ENCODE measurements around the gene TRRAP.

TRRAP gene

DNA sequence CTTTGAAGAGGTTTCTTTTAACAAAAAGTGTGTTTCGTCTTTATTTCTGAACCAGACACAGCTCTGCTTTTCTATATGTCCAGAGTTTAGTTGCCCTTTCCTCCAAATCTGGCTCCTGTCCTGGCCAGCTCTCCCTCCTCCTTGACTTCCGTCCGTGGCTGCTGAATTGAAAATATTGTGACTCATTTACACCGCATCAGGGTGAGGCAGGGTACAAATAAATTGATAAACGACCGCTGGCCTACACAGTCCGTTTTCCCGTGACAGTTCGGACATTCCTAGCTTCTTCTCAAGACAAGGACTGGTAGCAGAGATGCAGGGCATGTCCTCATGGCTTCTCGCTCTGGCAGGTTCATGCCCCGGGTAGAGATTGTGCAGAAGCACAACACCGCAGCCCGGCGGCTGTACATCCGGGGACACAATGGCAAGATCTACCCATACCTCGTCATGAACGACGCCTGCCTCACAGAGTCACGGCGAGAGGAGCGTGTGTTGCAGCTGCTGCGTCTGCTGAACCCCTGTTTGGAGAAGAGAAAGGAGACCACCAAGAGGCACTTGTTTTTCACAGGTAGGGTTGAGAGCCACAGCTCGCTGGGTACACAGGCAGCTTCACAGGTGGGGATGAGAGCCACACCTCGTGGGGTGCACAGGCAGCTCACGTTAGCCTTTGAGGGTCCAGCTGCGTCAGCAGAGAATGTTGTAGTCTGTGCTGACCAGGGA, 126.6 kb downstream of the TRRAP start:
- H3K4me3 ChIP-seq, result no peak overlapping the region
- intact Hi-C loops (cut with DNase I; ENCODE audit: low total_unique reads), result no loop called here
- H3K4me1 ChIP-seq, result no peaks in the 10 kb centered on the region
- H3K27me3 ChIP-seq, result no peaks in the 10 kb centered on the region
- DNase-seq, result peak in 1 of 2 donors; percentile 41
- peaks cover 51 to 100% (median 90%) of the 10 kb centered on the region in 3 donors for H3K36me3 ChIP-seq
- no peaks in the 10 kb centered on the region for H3K9me3 ChIP-seq
- no peak overlapping the region for H3K27ac ChIP-seq
- TF ChIP-seq, protein P1, sequence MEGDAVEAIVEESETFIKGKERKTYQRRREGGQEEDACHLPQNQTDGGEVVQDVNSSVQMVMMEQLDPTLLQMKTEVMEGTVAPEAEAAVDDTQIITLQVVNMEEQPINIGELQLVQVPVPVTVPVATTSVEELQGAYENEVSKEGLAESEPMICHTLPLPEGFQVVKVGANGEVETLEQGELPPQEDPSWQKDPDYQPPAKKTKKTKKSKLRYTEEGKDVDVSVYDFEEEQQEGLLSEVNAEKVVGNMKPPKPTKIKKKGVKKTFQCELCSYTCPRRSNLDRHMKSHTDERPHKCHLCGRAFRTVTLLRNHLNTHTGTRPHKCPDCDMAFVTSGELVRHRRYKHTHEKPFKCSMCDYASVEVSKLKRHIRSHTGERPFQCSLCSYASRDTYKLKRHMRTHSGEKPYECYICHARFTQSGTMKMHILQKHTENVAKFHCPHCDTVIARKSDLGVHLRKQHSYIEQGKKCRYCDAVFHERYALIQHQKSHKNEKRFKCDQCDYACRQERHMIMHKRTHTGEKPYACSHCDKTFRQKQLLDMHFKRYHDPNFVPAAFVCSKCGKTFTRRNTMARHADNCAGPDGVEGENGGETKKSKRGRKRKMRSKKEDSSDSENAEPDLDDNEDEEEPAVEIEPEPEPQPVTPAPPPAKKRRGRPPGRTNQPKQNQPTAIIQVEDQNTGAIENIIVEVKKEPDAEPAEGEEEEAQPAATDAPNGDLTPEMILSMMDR (IDR thresholded peaks at IDR 0.05), result no peak

DNA sequence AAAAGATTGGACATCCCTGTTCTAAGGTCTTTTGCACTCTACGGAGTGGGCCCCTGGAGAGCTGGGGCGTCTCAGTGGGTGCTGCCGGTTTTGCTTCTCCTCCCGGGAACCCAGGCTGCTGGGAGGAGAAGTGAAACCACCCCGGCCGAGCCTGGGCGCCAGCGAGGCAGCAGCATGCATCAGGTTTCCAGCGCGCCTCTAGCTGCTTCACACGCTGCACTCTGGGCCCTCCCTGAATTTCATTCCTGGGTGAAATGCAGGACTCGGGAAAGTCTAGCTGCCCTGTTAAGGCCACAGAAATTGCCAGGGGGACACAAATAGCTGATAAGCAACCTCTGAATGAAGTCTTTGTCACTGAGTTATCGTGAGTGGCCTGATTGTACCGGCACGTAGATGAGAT, 127.4 kb downstream of the TRRAP start:
- no peaks in the 10 kb centered on the region for H3K27me3 ChIP-seq
- intact Hi-C loops (cut with DNase I; ENCODE audit: low total_unique reads), result no loop called here
- peak in 1 of 2 donors; percentile 65 for DNase-seq
- no peaks in the 10 kb centered on the region for H3K9me3 ChIP-seq
- no peak overlapping the region for H3K4me3 ChIP-seq
- H3K27ac ChIP-seq, result no peak overlapping the region
- peaks cover 51 to 100% (median 90%) of the 10 kb centered on the region in 3 donors for H3K36me3 ChIP-seq
- H3K4me1 ChIP-seq, result no peaks in the 10 kb centered on the region
- TF ChIP-seq, protein P1 (IDR thresholded peaks at IDR 0.05), result no peak

DNA sequence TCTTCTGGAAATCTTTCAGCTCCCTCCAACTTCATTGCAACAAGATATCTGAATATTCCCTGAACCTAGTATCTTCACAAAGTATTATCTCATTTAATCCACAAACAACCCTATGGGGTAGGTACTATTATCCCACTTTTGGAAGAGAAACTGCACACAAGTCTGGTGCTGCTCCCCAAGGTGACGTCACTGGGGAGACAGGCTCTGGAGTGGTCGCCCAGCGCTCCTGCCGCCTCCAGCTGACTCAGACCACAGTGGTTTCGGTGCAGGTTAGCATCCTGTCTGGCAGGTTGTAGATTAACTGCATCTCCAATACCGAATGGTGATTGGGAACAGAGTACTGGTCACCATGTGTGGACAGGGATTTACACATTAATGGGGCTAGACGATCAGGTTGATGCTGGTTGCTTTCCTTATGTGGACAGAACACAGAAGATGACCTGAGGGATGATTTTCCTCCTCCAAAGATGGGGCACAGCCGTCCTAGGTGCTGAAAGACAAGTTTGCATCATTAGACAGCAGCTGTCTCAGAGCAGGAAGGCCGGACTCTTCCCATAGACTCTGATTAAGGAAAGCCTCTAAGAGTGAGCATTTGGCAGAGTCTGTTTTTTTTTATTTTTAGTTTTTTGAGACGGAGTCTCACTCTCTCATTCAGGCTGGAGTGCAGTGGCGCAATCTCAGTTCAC, 128.6 kb downstream of the TRRAP start:
- Histone ChIP-seq H3K27ac (no peak overlapping the region), H3K27me3 (no peaks in the 10 kb centered on the region), H3K9me3 (no peaks in the 10 kb centered on the region), H3K36me3 (peaks cover 60 to 100% (median 93%) of the 10 kb centered on the region in 3 donors), H3K4me1 (no peaks in the 10 kb centered on the region), H3K4me3 (no peak overlapping the region)
- intact Hi-C loops (cut with DNase I; ENCODE audit: low total_unique reads), result no loop called here
- peak in 1 of 2 donors; percentile 12 for DNase-seq
- TF ChIP-seq, protein P1 (IDR thresholded peaks at IDR 0.05), result no peak

DNA sequence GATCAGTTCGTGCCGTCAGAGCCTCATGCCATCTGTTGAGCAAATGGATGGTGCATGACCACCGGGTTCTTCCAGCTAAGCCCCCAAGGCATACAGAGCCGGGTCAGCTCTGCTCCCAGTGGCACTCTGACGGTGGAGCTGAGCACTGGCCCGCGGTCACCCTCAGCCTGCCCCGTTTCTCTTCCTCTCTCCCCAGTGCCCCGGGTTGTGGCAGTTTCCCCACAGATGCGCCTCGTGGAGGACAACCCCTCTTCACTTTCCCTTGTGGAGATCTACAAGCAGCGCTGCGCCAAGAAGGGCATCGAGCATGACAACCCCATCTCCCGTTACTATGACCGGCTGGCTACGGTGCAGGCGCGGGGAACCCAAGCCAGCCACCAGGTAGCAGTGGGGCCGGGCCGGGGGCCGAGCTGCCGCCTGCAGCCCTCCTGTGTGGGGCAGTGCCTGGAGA, 129.9 kb downstream of the TRRAP start:
- Histone ChIP-seq H3K4me3 (no peak overlapping the region), H3K36me3 (peaks cover 73 to 100% (median 97%) of the 10 kb centered on the region in 3 donors), H3K4me1 (no peaks in the 10 kb centered on the region), H3K27me3 (no peaks in the 10 kb centered on the region), H3K27ac (no peak overlapping the region), H3K9me3 (no peaks in the 10 kb centered on the region)
- peak in 1 of 2 donors; percentile 55 for DNase-seq
- TF ChIP-seq, protein P1 (IDR thresholded peaks at IDR 0.05), result no peak
- intact Hi-C loops (cut with DNase I; ENCODE audit: low total_unique reads), result no loop called here

DNA sequence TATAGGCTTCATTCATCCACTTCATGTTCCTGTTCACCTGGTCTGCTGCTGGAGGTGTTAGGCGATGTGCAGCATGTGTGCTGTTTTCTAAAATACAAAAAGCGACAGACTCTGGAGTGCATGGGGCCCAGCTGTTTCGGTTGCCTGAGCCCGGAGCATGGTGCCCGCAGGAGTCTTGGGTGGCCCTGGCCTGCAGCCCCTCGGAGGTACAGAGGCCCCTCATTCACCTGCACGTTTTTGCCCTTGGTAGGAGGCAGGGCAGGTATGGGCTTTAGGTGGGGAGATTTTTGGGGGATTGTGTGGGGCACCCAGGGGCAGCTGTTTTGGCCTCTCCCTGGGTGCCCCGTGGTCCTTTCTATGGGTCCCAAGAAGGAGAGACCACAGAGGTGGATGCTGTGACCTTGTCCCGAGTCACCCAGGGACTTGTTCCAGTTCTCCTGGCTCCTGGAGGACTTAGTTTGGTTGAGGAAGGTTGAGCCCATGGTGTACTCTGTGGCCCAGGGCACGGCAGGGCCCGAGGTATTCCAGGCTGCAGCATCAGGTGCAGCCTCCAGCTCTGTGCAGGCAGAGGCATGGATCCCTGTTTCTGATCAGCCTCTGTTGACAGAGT, 130.7 kb downstream of the TRRAP start:
- no peak overlapping the region for H3K27ac ChIP-seq
- H3K4me1 ChIP-seq, result no peaks in the 10 kb centered on the region
- intact Hi-C loops (cut with DNase I; ENCODE audit: low total_unique reads), result no loop called here
- H3K27me3 ChIP-seq, result no peaks in the 10 kb centered on the region
- TF ChIP-seq, protein P1 (IDR thresholded peaks at IDR 0.05), result no peak
- DNase-seq, result peak in 1 of 2 donors; percentile 45
- no peak overlapping the region for H3K4me3 ChIP-seq
- H3K36me3 ChIP-seq, result peaks cover 82 to 100% (median 98%) of the 10 kb centered on the region in 3 donors
- H3K9me3 ChIP-seq, result no peaks in the 10 kb centered on the region
